HCT116 (cell line): ENCODE measurements around the gene PNKP. TPM values are rescaled to one million over a fixed set of nuclear protein-coding genes. Genes with fewer than 3 reads are reported as not detected.

Experiments used
- ATAC-seq: fragments of 200-7000 bp; cut with Tn5 transposase; 2 replicates; pipeline ENCODE4 v1.9.1; 2020; ENCODE audit warnings: mild to moderate bottlenecking, moderate library complexity
- BruUV-seq: library from RNA; stranded (reverse); fragments of 400-500 nt; replicated peaks from 2 replicates; lab custom pipeline; 2021; lab: Mats Ljungman, UMichigan
- CTCF ChIA-PET: fragments of 300-600 bp; sonication (Branson Sonifier 250); formaldehyde crosslinking; loops from one replicate; lab custom pipeline; 2021; ENCODE audit warnings: antibody characterized with exemption; lab: Charles Lee
- POLR2A ChIA-PET: fragments of 300-600, 350-600 bp; sonication (Branson Sonifier 250); formaldehyde crosslinking; loops from one replicate; lab custom pipeline; 2021; ENCODE audit warnings: antibody characterized with exemption; lab: Charles Lee
- RAD21 ChIA-PET, 2 experiments: fragments of 300-600 bp; sonication (Branson Sonifier 250); formaldehyde crosslinking; loops; one replicate each; lab custom pipeline; 2023; ENCODE audit warnings: low total read pairs in 2 of 2; ENCODE audit not compliant: uncharacterized antibody in 2 of 2, unreplicated experiment in 2 of 2, low non-redundant PET in 1 of 2; lab: Charles Lee
- DNase-seq: peaks from one replicate; pipeline ENCODE4 v3.0.0-alpha.2; 2010; ENCODE audit warnings: low read depth, low spot score
- H2AFZ ChIP-seq: fragments of 200-600 bp; shearing (Covaris generic), sonication (generic); 2 replicates; pipeline ENCODE4 v1.6.1; 2017; ENCODE audit warnings: low read depth, mixed run types, mixed read lengths, antibody characterized with exemption, low read length; ENCODE audit not compliant: poor library complexity, severe bottlenecking
- H3K27ac ChIP-seq: 2 replicates; pipeline ENCODE4 v1.5.1; 2012; ENCODE audit warnings: low read depth, low read length
- H3K27me3 ChIP-seq: fragments of 200-600 bp; sonication (generic); 2 replicates; pipeline ENCODE4 v1.6.1; 2016; ENCODE audit warnings: mixed run types, low read length, mixed read lengths; ENCODE audit not compliant: insufficient read depth
- H3K36me3 ChIP-seq, 2 experiments: fragments of 200-500 bp in 1 of 2; fragments of 200-600 bp in 1 of 2; sonication (Bioruptor generic) in 1 of 2; sonication (generic) in 1 of 2; 2 replicates each; pipeline versions ENCODE4 v1.5.1 to v1.6.1; 2014 to 2016; ENCODE audit warnings: low read length in 2 of 2, inconsistent platforms in 1 of 2, mixed read lengths in 1 of 2, mixed run types in 1 of 2; ENCODE audit not compliant: insufficient read depth in 2 of 2, control insufficient read depth in 1 of 2
- H3K4me1 ChIP-seq, 2 experiments: fragments of 200-600 bp in 1 of 2; sonication (generic) in 1 of 2; 2 replicates each; pipeline versions ENCODE4 v1.5.1 to v1.6.1; 2012 to 2017; ENCODE audit warnings: low read length in 2 of 2, inconsistent platforms in 1 of 2, mild to moderate bottlenecking in 1 of 2, mixed read lengths in 1 of 2, mixed run types in 1 of 2, moderate library complexity in 1 of 2; ENCODE audit not compliant: insufficient read depth in 2 of 2, control insufficient read depth in 1 of 2
- H3K4me2 ChIP-seq: fragments of 200-600 bp; sonication (generic); 2 replicates; pipeline ENCODE4 v1.6.1; 2017; ENCODE audit warnings: mixed run types, low read length, mixed read lengths
- H3K4me3 ChIP-seq, 2 experiments: fragments of 200-600 bp in 1 of 2; sonication (generic) in 1 of 2; replicated peaks in 1 of 2; 2 replicates each; pipeline ENCODE4 v1.5.1; 2011 to 2016; ENCODE audit warnings: low read length in 2 of 2, control low read depth in 1 of 2, low read depth in 1 of 2, mild to moderate bottlenecking in 1 of 2, mixed read lengths in 1 of 2, mixed run types in 1 of 2
- H3K79me2 ChIP-seq: fragments of 200-600 bp; sonication (generic); 2 replicates; pipeline ENCODE4 v1.6.1; 2017; ENCODE audit warnings: mild to moderate bottlenecking, mixed run types, low read length, moderate library complexity, mixed read lengths; ENCODE audit not compliant: insufficient read depth
- H3K9ac ChIP-seq: fragments of 200-600 bp; sonication (generic); 2 replicates; pipeline ENCODE4 v1.6.1; 2016; ENCODE audit warnings: low read length, mixed read lengths
- H3K9me2 ChIP-seq: fragments of 200-600 bp; sonication (generic), shearing (Covaris generic); 2 replicates; pipeline ENCODE4 v1.6.1; 2017; ENCODE audit warnings: mixed run types, mild to moderate bottlenecking, moderate library complexity; ENCODE audit not compliant: insufficient read depth
- H3K9me3 ChIP-seq, 2 experiments: fragments of 200-500 bp in 1 of 2; fragments of 200-600 bp in 1 of 2; sonication (Bioruptor generic) in 1 of 2; sonication (generic) in 1 of 2; 2 replicates each; pipeline ENCODE4 v1.6.1; 2014 to 2017; ENCODE audit warnings: low read length in 2 of 2, mixed read lengths in 2 of 2, inconsistent platforms in 1 of 2, low read depth in 1 of 2, mild to moderate bottlenecking in 1 of 2, mixed run types in 1 of 2, moderate library complexity in 1 of 2; ENCODE audit not compliant: control insufficient read depth in 1 of 2, insufficient read depth in 1 of 2
- H4K20me1 ChIP-seq: fragments of 200-600 bp; sonication (generic), shearing (Covaris generic); 2 replicates; pipeline ENCODE4 v1.6.1; 2017; ENCODE audit warnings: mixed run types, mild to moderate bottlenecking, moderate library complexity; ENCODE audit not compliant: insufficient read depth
- CBX3 ChIP-seq: IDR thresholded peaks from 2 replicates; pipeline ENCODE4 v1.6.1; 2012; ENCODE audit warnings: low read depth
- CEBPB ChIP-seq: IDR thresholded peaks from 2 replicates; pipeline ENCODE4 v1.6.1; 2012; ENCODE audit warnings: low read depth
- CTCF ChIP-seq, 3 experiments: fragments of 200-600 bp in 1 of 3; sonication (generic) in 1 of 3; IDR thresholded peaks in 2 of 3; conservative IDR thresholded peaks in 1 of 3; 2 replicates each; pipeline ENCODE4 v1.5.1; 2012 to 2017; ENCODE audit warnings: low read depth in 2 of 3, low read length in 2 of 3, antibody characterized with exemption in 1 of 3, borderline replicate concordance in 1 of 3, control low read depth in 1 of 3, mild to moderate bottlenecking in 1 of 3, mixed read lengths in 1 of 3, mixed run types in 1 of 3, moderate library complexity in 1 of 3; ENCODE audit not compliant: insufficient read depth in 1 of 3
- EZH2 ChIP-seq: fragments of 200-600 bp; sonication (generic); IDR thresholded peaks from 2 replicates; pipeline ENCODE4 v1.6.1; 2017; ENCODE audit warnings: antibody characterized with exemption, mixed run types
- JUND ChIP-seq: IDR thresholded peaks from 2 replicates; pipeline ENCODE4 v1.6.1; 2012
- POLR2A ChIP-seq: IDR thresholded peaks from 2 replicates; pipeline ENCODE4 v1.7.0; 2011; ENCODE audit warnings: borderline replicate concordance; ENCODE audit not compliant: insufficient read depth, insufficient read length; ENCODE audit errors: extremely low read depth
- RAD21 ChIP-seq: IDR thresholded peaks from 2 replicates; pipeline ENCODE4 v1.6.1; 2012; ENCODE audit warnings: low read depth, mild to moderate bottlenecking
- REST ChIP-seq: IDR thresholded peaks from 2 replicates; pipeline ENCODE4 v1.6.1; 2012; ENCODE audit warnings: low read depth
- TCF7L2 ChIP-seq: IDR thresholded peaks from 2 replicates; pipeline ENCODE4 v1.7.0; 2011; ENCODE audit warnings: borderline replicate concordance, inconsistent platforms; ENCODE audit not compliant: insufficient read depth, insufficient read length; ENCODE audit errors: extremely low read depth
- ZBTB33 ChIP-seq: IDR thresholded peaks from 2 replicates; pipeline ENCODE4 v1.6.1; 2011; ENCODE audit warnings: mild to moderate bottlenecking, low read length, moderate library complexity; ENCODE audit not compliant: insufficient replicate concordance; ENCODE audit errors: extremely low read depth
- intact Hi-C: fragments of 100-400 bp; cut with micrococcal nuclease; formaldehyde crosslinking; loops from 2 replicates; pipeline ENCODE4 v1.10.0; 2022
- total RNA-seq: library from RNA; stranded (reverse); gene quantifications from one replicate; pipeline ENCODE4 v1.2.1, GENCODE V29; 2021; ENCODE audit not compliant: unreplicated experiment

PNKP gene
- total RNA-seq, 1 experiment from 2014 or later: 129 TPM

GRCh38 chr19:49908480-49909420, 41.4 kb upstream of the PNKP start (continued):
- TF ChIP-seq CTCF (IDR thresholded peaks at IDR 0.05 in 2 of 3, conservative IDR thresholded peaks at IDR 0.05 in 1 of 3; ENCODE audit: borderline replicate concordance in 1 of 3, insufficient read depth in 1 of 3, low read depth in 2 of 3, low read length in 2 of 3): no peak
- no peak for TF ChIP-seq EZH2
- no peak for TF ChIP-seq POLR2A
- TF ChIP-seq, all 23 proteins: peak for 0

GRCh38 chr19:49907745-49908446, 40.5 kb upstream of the PNKP start:
- Histone ChIP-seq H3K27me3 (no peaks in the 10 kb centered on the region), H3K9ac (no peak overlapping the region), H2AFZ (no peak overlapping the region), H4K20me1 (no peaks in the 10 kb centered on the region), H3K4me1 (no peaks in the 10 kb centered on the region), H3K79me2 (peaks cover 36% of the 10 kb centered on the region), H3K9me2 (no peaks in the 10 kb centered on the region), H3K4me2 (no peak overlapping the region), H3K4me3 (no peak overlapping the region), H3K36me3 (peaks cover 20 to 38% of the 10 kb centered on the region in 2 experiments), H3K9me3 (no peaks in the 10 kb centered on the region), H3K27ac (no peak overlapping the region)
- intact Hi-C loops: no loop called here
- DNase-seq (no peak), ATAC-seq (no peak)
- RAD21 ChIA-PET: no interaction called here
- POLR2A ChIA-PET: no interaction called here
- no TSS peak for BruUV-seq
- CTCF ChIA-PET: no interaction called here
- no peak for TF ChIP-seq CEBPB
- TF ChIP-seq CBX3: no peak
- no peak for TF ChIP-seq REST
- TF ChIP-seq ZBTB33: no peak
- TF ChIP-seq TCF7L2: no peak
- no peak for TF ChIP-seq RAD21
- no peak for TF ChIP-seq CTCF (IDR thresholded peaks at IDR 0.05 in 2 of 3, conservative IDR thresholded peaks at IDR 0.05 in 1 of 3; ENCODE audit: borderline replicate concordance in 1 of 3, insufficient read depth in 1 of 3, low read depth in 2 of 3, low read length in 2 of 3)
- no peak for TF ChIP-seq JUND
- TF ChIP-seq, all 23 proteins: peak for 0
